B cell (primary cell): ENCODE data around the gene ACIN1. TPM values are rescaled to one million over a fixed set of nuclear protein-coding genes. Genes with fewer than 3 reads are reported as not detected.

Source experiments
- ATAC-seq: fragments of 200-7000 bp; cut with Tn5 transposase; one replicate; pipeline ENCODE4 v1.10.0; 2021; ENCODE audit warnings: low read depth, mild to moderate bottlenecking, moderate number of reproducible peaks, moderate library complexity
- CTCF ChIA-PET: fragments of 350-600 bp; sonication (Branson Sonifier 250); formaldehyde crosslinking; loops from one replicate; lab custom pipeline; 2021; ENCODE audit warnings: antibody characterized with exemption, inconsistent platforms; lab: Charles Lee
- POLR2A ChIA-PET: fragments of 350-600 bp; sonication (Branson Sonifier 250); formaldehyde crosslinking; loops from one replicate; lab custom pipeline; 2021; ENCODE audit warnings: antibody characterized with exemption; lab: Charles Lee
- DNase-seq: peaks from one replicate; pipeline ENCODE4 v3.0.0; 2013
- H2AFZ ChIP-seq: 2 replicates; pipeline ENCODE4 v1.6.1; 2012; ENCODE audit warnings: mild to moderate bottlenecking, low read depth, low read length; ENCODE audit not compliant: insufficient read depth, poor library complexity, severe bottlenecking
- H3K27ac ChIP-seq, 2 donors: 1 replicate in 1 of 2; 2 replicates in 1 of 2; pipeline ENCODE4 v1.5.1; 2012 to 2013; ENCODE audit warnings: low read length in 2 of 2, mild to moderate bottlenecking in 2 of 2, moderate library complexity in 1 of 2
- H3K27me3 ChIP-seq, 4 experiments: fragments of 200-600 bp in 1 of 4; sonication (generic) in 1 of 4; replicated peaks in 1 of 4; 1 replicate in 2 of 4; 2 replicates in 2 of 4; pipeline versions ENCODE4 v1.6.1 to v1.7.0; 2013 to 2016; ENCODE audit warnings: low read length in 3 of 4, mild to moderate bottlenecking in 2 of 4, mixed read lengths in 1 of 4, moderate library complexity in 1 of 4; ENCODE audit not compliant: insufficient read depth in 4 of 4, control insufficient read depth in 3 of 4; ENCODE audit errors: control extremely low read depth in 1 of 4
- H3K36me3 ChIP-seq, 2 experiments: replicated peaks in 1 of 2; 1 replicate in 1 of 2; 2 replicates in 1 of 2; pipeline versions ENCODE4 v1.6.1 to v1.7.1; 2013; ENCODE audit warnings: low read length in 1 of 2; ENCODE audit not compliant: insufficient read depth in 2 of 2, control insufficient read depth in 1 of 2; ENCODE audit errors: control extremely low read depth in 1 of 2, extremely low read depth in 1 of 2
- H3K4me1 ChIP-seq, 2 donors: fragments of 200-600 bp in 1 of 2; sonication (generic) in 1 of 2; 1 replicate in 1 of 2; 2 replicates in 1 of 2; pipeline versions ENCODE4 v1.5.1 to v1.6.1; 2013 to 2017; ENCODE audit warnings: low read length in 2 of 2; ENCODE audit not compliant: control insufficient read depth in 2 of 2, insufficient read depth in 2 of 2
- H3K4me2 ChIP-seq: replicated peaks from 2 replicates; pipeline ENCODE3; 2012; ENCODE audit warnings: mild to moderate bottlenecking, low read depth, low read length; ENCODE audit not compliant: poor library complexity, severe bottlenecking
- H3K4me3 ChIP-seq, 5 experiments: fragments of 200-600 bp in 1 of 5; sonication (generic) in 1 of 5; 1 replicate in 3 of 5; 2 replicates in 2 of 5; pipeline versions ENCODE4 v1.5.1 to v1.7.0; 2011 to 2016; ENCODE audit warnings: low read length in 4 of 5, mild to moderate bottlenecking in 4 of 5, low read depth in 2 of 5, control low read depth in 1 of 5, moderate library complexity in 1 of 5; ENCODE audit not compliant: insufficient read depth in 1 of 5; ENCODE audit errors: control extremely low read depth in 1 of 5, extremely low read depth in 1 of 5
- H3K79me2 ChIP-seq: fragments of 200-600 bp; sonication (generic); one replicate; pipeline ENCODE4 v1.6.0; 2016; ENCODE audit warnings: low read length; ENCODE audit not compliant: control insufficient read depth, insufficient read depth
- H3K9ac ChIP-seq: fragments of 200-600 bp; sonication (generic); 2 replicates; pipeline ENCODE4 v1.6.1; 2017; ENCODE audit warnings: mild to moderate bottlenecking, low read length, moderate library complexity
- H3K9me3 ChIP-seq, 3 donors: one replicate each; pipeline versions ENCODE4 v1.6.1 to v1.7.1; 2013; ENCODE audit warnings: low read length in 2 of 3; ENCODE audit not compliant: control insufficient read depth in 2 of 3, insufficient read depth in 1 of 3; ENCODE audit errors: control extremely low read depth in 1 of 3
- H4K20me1 ChIP-seq: 2 replicates; pipeline ENCODE4 v1.6.0; 2012; ENCODE audit warnings: mild to moderate bottlenecking, low read length; ENCODE audit not compliant: insufficient read depth, control insufficient read depth, poor library complexity, severe bottlenecking
- H3K27ac Mint-ChIP-seq: one replicate; pipeline ENCODE4 v1.8.0; 2021; ENCODE audit warnings: mixed read lengths
- H3K27me3 Mint-ChIP-seq: one replicate; pipeline ENCODE4 v1.8.0; 2021; ENCODE audit warnings: mixed read lengths
- H3K4me1 Mint-ChIP-seq: one replicate; pipeline ENCODE4 v1.8.0; 2021; ENCODE audit warnings: mixed read lengths
- H3K4me3 Mint-ChIP-seq: one replicate; pipeline ENCODE4 v1.8.0; 2021; ENCODE audit warnings: mixed read lengths
- H3K9me3 Mint-ChIP-seq: one replicate; pipeline ENCODE4 v1.8.0; 2022; ENCODE audit warnings: mixed read lengths; ENCODE audit not compliant: insufficient read depth
- EZH2 ChIP-seq: IDR thresholded peaks from 2 replicates; pipeline ENCODE4 v1.6.1; 2012; ENCODE audit warnings: borderline replicate concordance, low read depth, mild to moderate bottlenecking, moderate library complexity, low read length; ENCODE audit not compliant: insufficient read depth, poor library complexity, severe bottlenecking
- WGBS: methylation state at CpG from one replicate; pipeline ENCODE4 v1.1.5; 2013; ENCODE audit warnings: missing lambda C conversion rate; ENCODE audit not compliant: insufficient coverage; 5-methylcytosine and 5-hydroxymethylcytosine counted together
- intact Hi-C: fragments of 100-400 bp; cut with micrococcal nuclease; formaldehyde crosslinking; loops from one replicate; pipeline ENCODE4 v1.10.0; 2022
- polyA plus RNA-seq: library from polyadenylated mRNA; depleted of rRNA; stranded (reverse); fragments of >200 nt; gene quantifications from 2 replicates; pipeline ENCODE4 v1.2.3, GENCODE V29; 2012
- total RNA-seq, 2 donors: library from RNA; stranded (reverse); fragments of 120-200 nt in 1 of 2; gene quantifications; 1 replicate in 1 of 2; 2 replicates in 1 of 2; pipeline versions ENCODE4 v1.2.3 to v1.2.4, GENCODE V29; 2013 to 2022
- TF ChIP-seq, protein P1 (sequence below): fragments of 200-600 bp; IDR thresholded peaks from one replicate; pipeline ENCODE4 v1.8.0; 2022; ENCODE audit warnings: antibody characterized with exemption, mild to moderate bottlenecking

The ACIN1 gene
- total and polyA plus RNA-seq, 2 donors (not counting 1 experiment from before 2014, with no cell fraction given), result 178 to 359 TPM

DNA sequence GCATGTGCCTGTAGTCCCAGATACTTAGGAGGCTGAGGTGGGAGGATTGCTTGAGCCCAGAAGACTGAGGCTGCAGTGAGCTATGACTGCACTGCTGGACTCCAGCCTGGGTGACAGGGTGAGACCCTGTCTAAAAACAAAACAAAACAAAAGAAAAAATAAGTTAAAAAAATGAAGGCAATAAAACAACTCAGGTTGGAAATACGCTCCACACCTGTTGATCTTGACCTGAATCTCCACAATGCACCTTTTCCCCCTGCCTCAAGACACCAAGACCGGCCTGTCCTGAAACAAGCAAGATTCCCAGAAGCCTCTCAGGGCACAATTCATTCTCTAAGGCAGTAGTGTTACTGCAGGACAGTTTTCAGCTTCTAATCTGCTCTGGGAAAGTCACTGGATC is 44.9 kb upstream of the ACIN1 start:
- Mint-ChIP-seq H3K4me1 (no peaks in the 10 kb centered on the region), H3K9me3 (no peaks in the 10 kb centered on the region), H3K27ac (no peak overlapping the region), H3K27me3 (no peaks in the 10 kb centered on the region), H3K4me3 (no peak overlapping the region)
- CTCF ChIA-PET, result no interaction called here
- H3K79me2 ChIP-seq, result no peaks in the 10 kb centered on the region
- no peak for DNase-seq
- H3K4me1 ChIP-seq, result no peaks in the 10 kb centered on the region
- H3K27ac ChIP-seq, result no peak overlapping the region
- POLR2A ChIA-PET, result no interaction called here
- no peaks in the 10 kb centered on the region for H3K27me3 ChIP-seq
- no peaks in the 10 kb centered on the region for H4K20me1 ChIP-seq
- no peaks in the 10 kb centered on the region for H3K36me3 ChIP-seq
- H3K4me2 ChIP-seq, result no peak overlapping the region
- no peak overlapping the region for H3K4me3 ChIP-seq
- intact Hi-C loops, result no loop called here
- TF ChIP-seq EZH2, result no peak
- TF ChIP-seq, protein P1, sequence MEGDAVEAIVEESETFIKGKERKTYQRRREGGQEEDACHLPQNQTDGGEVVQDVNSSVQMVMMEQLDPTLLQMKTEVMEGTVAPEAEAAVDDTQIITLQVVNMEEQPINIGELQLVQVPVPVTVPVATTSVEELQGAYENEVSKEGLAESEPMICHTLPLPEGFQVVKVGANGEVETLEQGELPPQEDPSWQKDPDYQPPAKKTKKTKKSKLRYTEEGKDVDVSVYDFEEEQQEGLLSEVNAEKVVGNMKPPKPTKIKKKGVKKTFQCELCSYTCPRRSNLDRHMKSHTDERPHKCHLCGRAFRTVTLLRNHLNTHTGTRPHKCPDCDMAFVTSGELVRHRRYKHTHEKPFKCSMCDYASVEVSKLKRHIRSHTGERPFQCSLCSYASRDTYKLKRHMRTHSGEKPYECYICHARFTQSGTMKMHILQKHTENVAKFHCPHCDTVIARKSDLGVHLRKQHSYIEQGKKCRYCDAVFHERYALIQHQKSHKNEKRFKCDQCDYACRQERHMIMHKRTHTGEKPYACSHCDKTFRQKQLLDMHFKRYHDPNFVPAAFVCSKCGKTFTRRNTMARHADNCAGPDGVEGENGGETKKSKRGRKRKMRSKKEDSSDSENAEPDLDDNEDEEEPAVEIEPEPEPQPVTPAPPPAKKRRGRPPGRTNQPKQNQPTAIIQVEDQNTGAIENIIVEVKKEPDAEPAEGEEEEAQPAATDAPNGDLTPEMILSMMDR, result no peak
- ATAC-seq, result no peak
- H3K9me3 ChIP-seq, result no peaks in the 10 kb centered on the region
- H3K9ac ChIP-seq, result no peak overlapping the region
- 100% methylated on average over 2 of the region's 2 CpGs for WGBS
- no peak overlapping the region for H2AFZ ChIP-seq

DNA sequence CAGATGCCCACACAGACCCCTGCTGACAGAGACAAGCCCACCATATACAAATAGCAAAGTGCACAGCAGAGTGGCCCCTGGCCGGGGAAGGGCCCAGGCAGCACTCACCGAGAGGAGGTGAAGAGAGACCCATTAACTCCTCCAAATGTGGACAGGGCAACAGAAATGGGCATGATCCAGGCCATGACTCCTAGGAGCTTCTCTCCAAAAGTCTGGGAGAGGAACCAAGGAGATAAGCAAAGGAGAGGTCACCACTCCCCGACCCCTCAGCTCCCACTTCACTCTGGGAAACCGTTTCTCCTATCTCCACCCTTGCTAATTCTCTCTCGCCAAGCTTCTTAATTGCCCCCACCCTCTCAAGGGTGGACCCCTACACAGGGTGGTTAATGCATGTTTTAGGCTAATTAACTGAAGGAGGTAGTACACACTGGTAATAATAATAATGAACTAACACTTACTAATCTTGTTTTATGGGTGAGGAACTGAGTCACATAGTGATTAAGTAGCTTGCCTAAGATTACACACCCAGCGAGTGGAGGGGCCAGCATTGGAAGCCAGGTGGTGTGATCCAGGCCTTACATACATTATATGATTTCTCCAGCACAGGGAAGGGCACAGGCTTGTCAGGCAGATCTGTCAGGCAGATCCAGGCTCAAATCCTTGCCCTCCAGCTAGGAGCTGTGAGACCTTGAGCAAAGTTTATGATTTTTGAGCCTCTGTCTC is 43.0 kb upstream of the ACIN1 start:
- Histone ChIP-seq H3K4me3 (no peak overlapping the region), H4K20me1 (no peaks in the 10 kb centered on the region), H3K4me2 (no peak overlapping the region), H3K4me1 (no peaks in the 10 kb centered on the region), H3K9ac (no peak overlapping the region), H2AFZ (no peak overlapping the region), H3K36me3 (no peaks in the 10 kb centered on the region), H3K27ac (no peak overlapping the region), H3K9me3 (no peaks in the 10 kb centered on the region), H3K27me3 (no peaks in the 10 kb centered on the region), H3K79me2 (no peaks in the 10 kb centered on the region)
- no peak for TF ChIP-seq EZH2
- TF ChIP-seq, protein P1, result no peak
- WGBS, result 100% methylated on average over 2 of the region's 6 CpGs
- Mint-ChIP-seq H3K27ac (no peak overlapping the region), H3K9me3 (no peaks in the 10 kb centered on the region), H3K4me1 (no peaks in the 10 kb centered on the region), H3K27me3 (no peaks in the 10 kb centered on the region), H3K4me3 (no peak overlapping the region)
- POLR2A ChIA-PET, result no interaction called here
- intact Hi-C loops, result no loop called here
- CTCF ChIA-PET, result interaction anchor here (0.8 kb wide), 1 partner anchor 46 kb away, joined by 3 read pairs; no protein-coding TSS in a partner anchor
- ATAC-seq (no peak), DNase-seq (no peak)
